Measurements from ENCODE around the gene PRR16. TPM values are rescaled to one million over a fixed set of nuclear protein-coding genes. Genes with fewer than 3 reads are reported as not detected.

PRR16 gene
- total RNA-seq, 4 donors from 2014 or later = 8.3 to 12.1 (median 10.5) TPM

DNA sequence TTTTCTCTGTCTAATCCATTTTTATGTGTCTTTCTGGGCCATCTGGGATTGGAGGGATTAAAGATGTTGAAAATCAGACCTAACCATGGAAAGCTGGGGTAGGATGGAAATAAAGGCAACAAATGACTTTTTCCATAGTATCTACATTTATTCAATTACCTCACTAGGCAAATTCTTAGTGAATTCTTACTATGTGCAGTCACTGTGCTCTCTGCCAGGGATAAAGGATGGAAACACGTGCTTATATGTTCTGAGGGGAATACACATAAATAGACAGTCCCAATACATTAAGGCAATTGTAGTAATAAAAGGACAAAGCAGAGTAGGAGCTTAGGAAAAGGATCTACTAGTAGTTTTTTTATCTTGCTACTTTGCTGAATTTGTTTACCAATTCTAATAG, 214.2 kb downstream of the PRR16 start:
- TF ChIP-seq, protein P1, sequence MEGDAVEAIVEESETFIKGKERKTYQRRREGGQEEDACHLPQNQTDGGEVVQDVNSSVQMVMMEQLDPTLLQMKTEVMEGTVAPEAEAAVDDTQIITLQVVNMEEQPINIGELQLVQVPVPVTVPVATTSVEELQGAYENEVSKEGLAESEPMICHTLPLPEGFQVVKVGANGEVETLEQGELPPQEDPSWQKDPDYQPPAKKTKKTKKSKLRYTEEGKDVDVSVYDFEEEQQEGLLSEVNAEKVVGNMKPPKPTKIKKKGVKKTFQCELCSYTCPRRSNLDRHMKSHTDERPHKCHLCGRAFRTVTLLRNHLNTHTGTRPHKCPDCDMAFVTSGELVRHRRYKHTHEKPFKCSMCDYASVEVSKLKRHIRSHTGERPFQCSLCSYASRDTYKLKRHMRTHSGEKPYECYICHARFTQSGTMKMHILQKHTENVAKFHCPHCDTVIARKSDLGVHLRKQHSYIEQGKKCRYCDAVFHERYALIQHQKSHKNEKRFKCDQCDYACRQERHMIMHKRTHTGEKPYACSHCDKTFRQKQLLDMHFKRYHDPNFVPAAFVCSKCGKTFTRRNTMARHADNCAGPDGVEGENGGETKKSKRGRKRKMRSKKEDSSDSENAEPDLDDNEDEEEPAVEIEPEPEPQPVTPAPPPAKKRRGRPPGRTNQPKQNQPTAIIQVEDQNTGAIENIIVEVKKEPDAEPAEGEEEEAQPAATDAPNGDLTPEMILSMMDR (IDR thresholded peaks at IDR 0.05; ENCODE audit: low read depth) = no peak

DNA sequence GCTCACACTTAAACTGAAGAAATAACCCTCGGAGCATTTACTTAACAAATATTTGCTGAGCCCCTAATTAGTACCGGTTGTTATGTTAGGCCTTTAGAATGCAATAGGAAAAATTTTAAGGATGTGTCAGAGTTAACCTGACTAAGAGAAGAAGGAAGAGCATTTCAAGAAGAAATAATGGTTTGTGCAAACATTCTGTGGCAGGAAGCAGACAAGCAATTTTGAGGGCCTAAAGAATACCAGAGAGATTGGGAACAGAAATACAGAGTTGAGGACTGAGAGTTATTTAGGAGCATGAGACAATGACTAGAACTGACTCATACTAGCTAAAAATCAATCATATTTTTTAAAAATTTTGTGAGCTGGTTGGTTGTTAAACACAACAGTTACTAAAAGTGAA, 218.8 kb downstream of the PRR16 start:
- TF ChIP-seq, protein P1 (IDR thresholded peaks at IDR 0.05; ENCODE audit: low read depth) = no peak

DNA sequence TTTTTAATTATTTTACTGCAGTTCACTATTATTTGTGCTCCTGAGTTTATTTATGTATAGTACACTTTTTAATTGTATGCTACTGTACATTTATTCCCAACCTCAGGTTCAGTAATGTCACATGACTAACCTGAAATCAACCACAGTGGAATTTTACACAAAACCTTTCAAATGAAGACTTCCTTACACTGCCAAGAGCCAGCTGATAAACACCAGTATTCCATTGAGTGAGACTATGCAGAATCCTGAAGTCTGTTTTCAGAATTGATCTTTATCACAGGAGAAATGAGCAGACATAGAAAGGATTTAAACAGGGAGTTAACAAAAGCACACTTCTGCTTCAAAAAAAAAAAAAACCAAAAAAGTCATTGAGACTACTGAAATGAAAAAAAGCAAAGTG, 219.5 kb downstream of the PRR16 start:
- TF ChIP-seq, protein P1 (IDR thresholded peaks at IDR 0.05; ENCODE audit: low read depth) = no peak

DNA sequence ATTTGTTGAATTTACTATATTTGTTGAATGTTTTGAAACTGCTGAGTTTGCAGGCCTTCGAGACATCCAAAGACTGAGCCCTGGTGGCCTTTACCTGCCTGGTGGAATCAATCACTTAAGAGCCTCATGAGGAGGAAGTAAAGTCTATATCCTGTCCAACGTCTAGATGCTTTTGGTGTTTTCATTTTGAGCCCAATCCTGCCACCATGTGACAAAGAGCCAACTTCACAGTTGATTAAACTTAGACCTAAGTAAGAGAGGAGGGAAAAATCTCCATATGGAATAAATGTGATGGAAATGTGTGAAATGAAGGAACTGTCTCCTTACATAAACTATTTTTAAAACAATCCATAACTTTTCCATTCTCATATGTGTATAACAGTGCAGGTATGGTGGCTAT, 220.1 kb downstream of the PRR16 start:
- TF ChIP-seq, protein P1 (IDR thresholded peaks at IDR 0.05; ENCODE audit: low read depth) = no peak

DNA sequence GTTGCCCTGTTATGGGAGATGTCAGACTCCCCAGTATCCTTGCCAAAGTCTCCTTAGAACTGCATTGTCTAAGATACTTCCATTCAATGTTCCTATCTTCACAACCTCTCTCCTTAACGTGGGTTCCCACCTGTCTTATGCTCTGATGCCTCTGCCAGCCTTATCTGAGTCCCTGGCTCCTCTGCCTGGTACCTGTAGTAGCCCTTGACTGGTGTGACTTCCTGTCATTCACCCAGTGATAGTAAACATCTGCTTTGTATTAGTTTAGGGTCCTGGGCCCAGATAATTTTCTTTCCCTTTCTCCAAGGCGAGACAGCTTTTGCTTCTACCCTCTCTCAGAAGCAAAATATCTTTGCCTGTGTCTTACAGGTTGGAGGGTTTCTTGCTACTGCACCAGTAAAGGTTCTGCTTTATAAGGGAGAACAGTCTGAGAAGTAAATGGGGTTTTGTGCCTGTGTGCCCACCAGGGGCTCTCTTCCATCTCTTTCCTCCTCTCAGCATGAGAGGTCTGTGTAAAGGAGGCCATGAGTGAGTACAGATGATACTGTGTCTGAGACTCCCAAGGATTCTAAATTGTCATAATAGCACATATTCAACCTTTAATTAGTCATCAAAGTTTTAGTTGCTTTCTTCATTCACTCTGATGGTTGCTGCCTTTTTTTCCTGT, 220.8 kb downstream of the PRR16 start:
- TF ChIP-seq, protein P1 (IDR thresholded peaks at IDR 0.05; ENCODE audit: low read depth) = no peak

DNA sequence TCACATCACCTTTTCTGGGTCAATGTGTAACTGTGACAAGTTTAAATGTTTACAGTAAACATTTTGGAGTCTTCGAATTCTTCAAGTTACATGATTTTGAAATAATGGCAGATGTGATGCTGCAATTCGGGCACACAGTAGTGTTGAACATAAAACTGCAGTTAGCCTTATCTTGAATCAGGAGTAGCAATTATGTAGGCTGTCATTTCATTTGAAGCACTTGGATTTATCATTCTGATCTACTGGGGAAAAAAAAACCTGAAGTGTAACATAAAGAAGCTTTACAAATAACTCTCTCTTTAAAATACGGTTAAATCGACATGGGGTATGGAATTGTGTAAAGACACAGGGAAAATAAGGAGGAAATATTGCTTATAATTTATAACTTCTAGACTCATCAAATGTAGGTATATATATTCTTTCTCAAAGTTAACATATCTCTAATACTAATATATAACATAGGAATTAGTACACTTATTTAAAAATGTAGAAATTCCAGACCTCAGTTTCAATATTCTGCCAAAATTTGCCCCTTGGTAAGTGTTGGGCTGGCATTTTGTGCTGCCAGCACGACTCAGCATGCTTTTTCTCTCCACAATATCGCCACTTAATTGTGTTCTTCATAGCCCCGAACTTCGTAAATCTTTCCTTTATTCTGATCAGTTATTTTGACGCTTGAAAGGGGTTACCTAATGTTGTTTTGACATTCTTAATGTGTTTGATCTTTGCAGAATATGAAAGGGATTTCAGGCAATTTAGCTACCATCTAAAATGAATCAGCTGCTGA, 226.7 kb downstream of the PRR16 start:
- TF ChIP-seq, protein P1 (IDR thresholded peaks at IDR 0.05; ENCODE audit: low read depth) = no peak

DNA sequence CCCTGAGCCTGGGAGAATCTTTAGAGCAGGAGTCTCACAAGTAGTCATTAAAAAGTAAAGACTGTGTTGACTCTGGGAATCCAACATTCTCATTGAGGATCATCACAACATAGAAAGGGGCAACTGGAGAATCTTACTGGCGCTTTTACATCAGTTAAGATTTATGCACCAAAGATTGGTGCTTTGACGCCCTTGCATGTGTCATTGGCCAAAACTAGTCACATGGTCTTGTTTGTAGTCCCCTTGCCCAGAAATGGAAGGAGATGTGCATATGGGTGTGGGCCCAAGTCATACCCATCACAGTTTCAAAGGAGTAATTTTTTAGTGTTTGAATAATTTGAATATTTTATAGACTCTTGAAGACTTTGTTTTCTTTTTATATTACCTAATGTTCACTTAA, 228.2 kb downstream of the PRR16 start:
- TF ChIP-seq, protein P1 (IDR thresholded peaks at IDR 0.05; ENCODE audit: low read depth) = no peak

Measured in subcutaneous adipose tissue (tissue), 4 donors.